Superior temporal gyrus (tissue), 1 donor: ENCODE data around the gene ERFE.
"Not testable (repeated sequence)": the region's sequence is repeated elsewhere in the genome, so short reads cannot be mapped to it uniquely, and the experiment has no call there.

Experiments
- DNase-seq: peaks from one replicate; pipeline ENCODE4 v3.0.0-alpha.2; 2016; ENCODE audit errors: extremely low spot score

The ERFE gene, protein sequence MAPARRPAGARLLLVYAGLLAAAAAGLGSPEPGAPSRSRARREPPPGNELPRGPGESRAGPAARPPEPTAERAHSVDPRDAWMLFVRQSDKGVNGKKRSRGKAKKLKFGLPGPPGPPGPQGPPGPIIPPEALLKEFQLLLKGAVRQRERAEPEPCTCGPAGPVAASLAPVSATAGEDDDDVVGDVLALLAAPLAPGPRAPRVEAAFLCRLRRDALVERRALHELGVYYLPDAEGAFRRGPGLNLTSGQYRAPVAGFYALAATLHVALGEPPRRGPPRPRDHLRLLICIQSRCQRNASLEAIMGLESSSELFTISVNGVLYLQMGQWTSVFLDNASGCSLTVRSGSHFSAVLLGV

GRCh38 chr2:238158509-238159070 lies at the start of gene ERFE:
ERFE (plus strand) TSS chr2:238158970; CDS start chr2:238159008, 38 bp downstream.
- DNase-seq, result no peak

DNA sequence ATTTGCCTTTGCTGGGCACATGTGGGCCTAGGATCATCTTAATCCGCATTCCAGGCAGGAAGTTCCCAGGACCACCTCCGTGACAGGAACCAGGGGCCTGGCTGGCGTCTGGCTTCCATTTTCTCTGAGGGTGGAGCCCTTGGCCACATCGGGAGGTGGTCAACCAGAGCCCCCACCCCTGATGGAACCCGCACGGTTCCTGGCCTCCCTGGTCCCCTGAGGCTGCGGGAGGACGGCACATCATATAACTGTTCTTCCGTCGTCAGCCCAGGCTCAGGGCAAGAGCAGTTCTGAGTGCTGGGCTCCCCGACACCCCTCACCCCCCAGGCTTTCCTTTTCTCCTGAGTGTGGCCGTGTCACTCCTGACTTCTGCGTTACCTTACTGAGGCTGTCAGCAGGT lies 45.2 kb upstream of the ERFE start:
- no peak for DNase-seq

DNA sequence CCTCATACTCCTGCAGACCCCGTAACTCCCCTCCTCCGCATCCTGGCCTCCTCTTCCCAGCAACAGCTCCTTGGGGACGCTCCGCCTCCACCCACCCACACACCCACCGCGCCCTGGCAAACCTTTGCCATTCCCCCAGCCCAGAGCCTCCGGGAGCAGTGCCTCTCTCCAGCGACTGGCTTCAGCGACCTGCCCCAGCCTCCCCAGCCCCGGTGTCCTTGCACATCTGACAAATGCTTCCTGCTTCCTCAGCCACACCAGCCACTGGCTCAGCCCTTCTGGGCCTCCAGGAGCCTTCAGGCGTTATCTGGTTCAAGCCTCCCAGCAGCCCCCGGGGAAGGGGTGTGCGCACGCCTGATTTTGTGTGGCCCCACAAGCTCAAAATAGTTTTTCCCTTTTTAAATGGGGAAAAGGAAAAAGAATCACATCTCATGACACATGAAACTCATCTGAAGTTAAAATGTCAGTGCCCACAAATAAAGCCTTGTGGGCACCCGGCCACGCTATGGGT lies 44.4 kb upstream of the ERFE start:
- no peak for DNase-seq

DNA sequence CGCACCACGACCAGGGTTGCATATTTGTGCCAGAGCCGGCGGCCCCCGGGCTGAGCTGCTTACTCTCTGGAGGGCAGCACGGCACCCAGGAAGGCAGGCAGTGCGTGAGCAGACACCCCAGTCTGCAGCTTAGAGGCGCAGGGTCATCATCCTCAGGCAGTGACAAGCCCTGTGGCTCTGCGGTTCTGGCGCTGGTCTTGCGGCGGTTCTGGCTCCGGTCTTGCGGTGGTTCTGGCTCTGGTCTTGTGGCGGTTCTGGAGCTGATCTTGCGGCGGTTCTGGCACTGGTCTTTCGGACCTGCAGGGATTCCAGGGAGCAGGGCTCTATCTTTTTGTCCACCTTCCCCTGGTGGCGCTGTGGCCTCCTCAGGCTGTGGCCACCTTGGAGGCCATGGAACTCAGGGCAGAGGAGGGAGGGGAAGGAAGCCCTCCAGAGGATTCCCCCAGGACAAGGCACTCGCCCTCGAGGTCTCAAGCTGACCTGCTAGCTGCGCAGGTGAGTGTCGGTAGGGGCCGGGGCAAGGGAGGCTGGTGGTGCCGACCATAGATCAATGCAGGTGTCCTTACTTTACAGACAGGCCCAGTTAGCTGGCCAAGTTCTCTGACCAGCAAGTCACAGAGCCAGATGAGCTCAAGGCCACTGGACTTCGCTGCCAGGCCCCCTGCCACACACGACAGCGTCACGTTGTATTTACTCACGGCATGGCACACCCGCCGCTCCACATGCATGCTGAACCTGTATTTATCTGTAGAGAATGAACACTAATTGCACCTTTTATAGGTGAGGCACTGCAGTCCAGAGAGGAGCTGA lies 43.7 kb upstream of the ERFE start:
- no peak for DNase-seq

GRCh38 chr2:238115709-238116108 lies 43.1 kb upstream of the ERFE start:
- DNase-seq, result not testable (repeated sequence)

DNA sequence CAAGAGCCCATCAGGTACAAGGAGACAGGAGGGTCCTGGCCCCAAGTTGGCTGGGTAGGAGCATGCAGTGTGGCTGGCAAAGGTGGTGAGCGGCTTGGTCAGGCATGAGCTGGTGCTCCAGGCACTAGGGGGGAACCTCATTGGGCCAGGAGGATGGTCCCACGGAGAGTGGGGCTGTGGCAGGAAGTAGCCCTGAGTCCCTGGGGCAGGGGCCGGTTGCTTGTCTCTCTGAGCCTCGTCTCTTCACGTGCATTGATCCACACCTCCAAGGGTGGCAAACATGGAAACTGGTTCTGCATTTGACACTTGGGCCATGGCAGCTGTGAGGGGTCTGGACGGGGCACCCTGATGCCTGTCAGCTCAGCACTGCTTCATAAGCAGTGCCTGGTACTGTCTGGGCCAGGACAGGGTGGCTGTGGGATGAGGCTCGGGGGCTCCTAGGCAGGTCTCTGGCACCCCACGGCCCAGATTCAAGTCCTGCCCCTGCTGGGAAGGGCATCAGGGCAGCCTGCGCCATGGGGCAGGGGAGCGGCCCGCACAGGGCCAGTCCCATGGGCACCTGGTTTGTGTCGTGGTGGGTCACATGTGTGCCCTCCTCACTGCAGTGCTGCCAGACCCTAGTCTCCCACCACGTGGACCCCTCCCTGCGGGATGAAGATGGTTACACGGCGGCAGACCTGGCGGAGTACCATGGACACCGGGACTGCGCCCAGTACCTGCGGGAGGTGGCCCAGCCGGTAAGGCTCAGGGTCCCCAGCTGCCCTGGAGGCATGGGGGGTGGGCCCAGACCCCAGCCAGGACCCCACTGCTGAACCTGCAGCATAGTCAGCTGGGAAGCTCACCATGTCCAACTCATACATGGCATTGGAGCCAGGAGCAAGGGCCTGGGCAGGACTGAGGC lies 42.2 kb upstream of the ERFE start:
- DNase-seq, result no peak

DNA sequence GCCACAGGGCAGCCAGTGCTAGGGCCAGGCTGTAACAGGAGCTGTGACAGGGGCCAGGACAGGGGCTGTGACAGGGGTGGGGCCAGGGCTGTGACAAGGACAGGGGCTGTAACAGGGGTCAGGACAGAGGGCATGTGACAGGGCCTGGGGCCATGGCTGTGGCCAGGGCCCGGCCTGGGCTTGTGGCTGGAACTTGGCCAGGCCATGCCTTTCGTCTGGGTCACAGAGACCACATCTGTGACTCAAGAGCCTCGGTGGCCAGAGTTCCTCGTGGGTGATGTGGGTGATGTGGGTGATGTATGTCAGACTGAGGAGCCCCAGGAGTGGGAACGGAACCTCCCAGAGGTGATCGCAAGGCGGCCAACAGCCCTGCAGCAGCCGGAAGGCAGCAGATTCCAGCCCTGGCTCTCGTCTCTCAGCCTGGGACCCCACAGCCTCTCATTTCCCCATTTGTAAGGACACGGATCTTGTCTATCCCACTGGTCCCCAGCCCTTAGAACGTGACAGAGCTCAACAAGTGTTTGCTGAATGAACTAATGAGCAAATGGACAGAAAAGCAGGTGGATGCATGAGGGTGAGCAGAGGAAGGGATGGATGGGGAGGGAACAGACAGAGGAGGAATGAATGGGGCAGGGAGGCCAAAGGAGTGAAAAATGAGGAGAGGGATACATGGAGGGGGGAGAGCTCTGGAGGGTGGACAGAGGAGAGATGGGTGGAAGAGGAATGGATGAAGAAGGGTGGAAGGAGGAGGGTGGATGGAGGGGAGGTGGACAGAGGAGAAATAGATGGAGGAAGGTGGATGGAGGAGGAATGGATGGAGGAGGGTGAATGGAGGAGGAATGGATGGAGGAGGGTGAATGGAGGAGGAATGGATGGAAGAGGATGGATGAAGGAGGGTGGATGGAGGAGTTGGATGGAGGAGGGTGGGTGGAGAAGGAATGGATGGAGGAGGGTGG lies 41.3 kb upstream of the ERFE start:
- DNase-seq, result no peak

DNA sequence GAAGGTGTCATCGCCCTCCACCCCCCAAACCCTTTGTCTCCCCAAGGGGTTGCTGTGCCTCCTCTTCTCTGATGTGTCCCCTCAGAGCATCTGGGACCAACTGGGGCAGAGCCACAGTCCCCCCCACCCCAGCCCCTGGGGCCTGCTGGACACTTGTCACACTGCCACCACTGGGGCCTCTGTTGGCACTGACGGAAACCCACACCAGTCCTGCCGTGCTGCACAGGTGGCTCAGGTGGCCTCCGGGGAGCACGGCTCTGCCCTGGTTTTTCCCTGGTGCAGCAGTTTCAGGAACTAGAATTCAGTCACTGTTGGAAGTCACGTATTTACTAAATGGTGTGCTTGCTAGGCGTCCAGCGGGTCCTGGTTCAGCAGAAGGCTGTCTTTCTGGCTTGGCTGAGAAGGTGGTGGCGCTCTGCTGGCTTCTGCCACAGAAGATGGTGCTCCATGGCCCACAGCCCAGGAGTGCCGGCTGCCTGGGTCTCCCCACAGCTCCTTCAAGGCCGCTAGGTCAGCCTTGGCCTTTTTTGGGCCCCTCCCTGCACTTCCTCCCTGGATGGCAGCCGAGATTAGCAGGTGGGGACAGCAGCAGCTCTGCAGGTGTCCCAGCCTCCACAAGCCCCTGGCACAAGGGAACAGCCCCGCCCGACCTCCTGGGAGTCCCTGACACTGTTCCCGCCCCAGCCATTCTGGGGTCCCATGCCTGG lies 38.9 kb upstream of the ERFE start:
- DNase-seq, result no peak

DNA sequence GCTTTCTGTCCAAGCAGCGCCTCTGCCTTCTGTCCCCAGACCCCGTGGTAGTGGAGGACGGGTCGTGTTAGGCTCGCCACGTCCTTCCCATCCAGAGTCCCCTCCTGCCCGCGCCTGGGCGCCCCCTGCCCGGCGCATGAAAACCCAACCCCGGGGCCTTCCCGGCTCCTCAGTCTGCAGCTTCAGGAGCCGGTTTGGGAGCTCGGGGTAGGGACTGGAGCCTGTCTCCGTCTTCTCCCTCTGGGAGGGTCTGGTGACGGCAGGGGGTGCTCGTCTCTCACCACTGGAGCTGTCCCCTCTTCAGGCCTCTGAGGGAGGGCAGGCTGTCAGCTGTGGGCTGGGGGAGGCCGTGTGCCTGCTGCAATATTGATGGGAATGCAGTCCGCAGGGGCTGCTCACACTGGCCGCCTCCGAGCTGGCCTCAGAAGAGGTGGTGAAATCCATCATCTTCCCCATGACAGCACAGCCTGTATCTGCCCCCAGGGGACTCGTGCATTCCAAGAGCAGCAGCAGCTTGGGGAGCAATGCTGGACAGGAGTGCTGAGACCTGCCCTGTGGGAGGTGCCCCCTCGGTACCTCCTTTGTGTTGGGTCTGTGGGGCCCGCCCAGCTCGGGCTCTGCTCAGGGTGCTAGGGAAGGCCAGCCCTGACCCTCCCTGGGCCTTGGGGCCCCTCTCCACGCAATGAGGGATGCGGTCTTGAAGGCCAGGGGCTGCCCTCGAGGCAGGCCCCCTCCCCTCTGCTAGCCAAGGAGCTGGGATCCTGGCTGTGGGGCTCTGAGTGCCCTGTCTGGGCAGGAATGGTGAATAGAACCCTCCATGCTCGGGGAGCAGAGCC lies 38.1 kb upstream of the ERFE start:
- DNase-seq, result no peak

DNA sequence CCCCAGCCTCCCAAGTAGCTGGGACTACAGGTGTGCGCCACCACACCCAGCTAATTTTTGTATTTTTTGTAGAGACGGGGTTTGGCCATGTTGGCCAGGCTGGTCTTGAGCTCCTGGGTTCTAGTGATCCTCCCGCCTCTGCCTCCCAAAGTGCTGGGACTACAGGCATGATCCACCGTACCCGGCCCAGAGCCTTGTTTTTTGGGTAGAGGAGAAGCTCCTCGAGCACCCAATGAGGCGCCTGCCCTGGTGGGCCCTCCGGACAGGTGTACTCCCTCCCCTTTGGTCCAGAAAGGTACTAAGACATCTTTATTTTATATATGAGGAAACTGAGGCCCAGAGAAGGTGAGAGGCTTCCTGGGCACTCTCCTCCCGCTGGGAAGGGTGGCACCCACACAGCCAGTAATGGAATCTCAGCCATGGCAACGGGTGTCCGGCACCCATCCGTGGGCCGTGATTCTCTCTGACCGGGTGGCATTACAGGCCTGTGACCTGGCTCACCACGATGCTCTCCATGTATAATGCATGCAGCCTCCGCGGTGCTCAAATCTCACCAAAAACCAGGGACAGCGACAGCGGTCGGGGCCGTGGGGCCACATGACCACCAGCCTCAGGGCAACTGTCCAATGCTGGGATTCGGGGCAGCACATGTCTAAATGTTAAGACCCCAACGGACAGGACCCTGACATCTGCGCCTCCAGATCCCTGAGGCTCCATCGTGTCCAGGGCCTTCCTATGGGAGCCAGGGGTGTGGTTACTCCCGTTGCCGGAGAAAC lies 37.1 kb upstream of the ERFE start:
- DNase-seq, result no peak

- no peak for DNase-seq
Observed at GRCh38 chr2:238122287-238123217, 36.2 kb upstream of the ERFE start.

- no peak for DNase-seq
Observed at GRCh38 chr2:238123218-238123971, 35.4 kb upstream of the ERFE start.

DNA sequence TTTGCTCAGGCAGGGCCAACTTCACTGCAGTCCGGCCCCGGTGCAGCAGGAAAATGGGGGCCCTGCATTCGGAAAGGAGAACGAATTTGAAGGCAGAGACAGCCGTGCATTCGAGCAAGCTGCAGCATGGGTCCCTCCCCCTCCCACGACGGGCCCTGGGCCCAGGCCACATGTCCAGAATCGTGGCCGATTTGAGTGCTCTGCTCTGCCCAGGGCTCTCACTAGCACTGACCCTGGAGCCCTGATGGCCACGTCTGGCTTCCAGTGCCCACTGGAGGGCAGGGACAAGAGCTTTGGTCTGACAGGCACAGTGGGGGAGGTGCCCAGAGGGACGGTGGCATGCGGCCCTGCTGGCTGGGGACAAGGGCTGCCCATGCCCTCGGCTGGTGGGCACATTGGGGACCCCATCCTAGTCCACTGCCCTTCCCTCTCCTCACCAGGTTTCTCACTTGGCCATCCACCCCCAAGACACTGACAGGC lies 34.7 kb upstream of the ERFE start:
- DNase-seq, result no peak

GRCh38 chr2:238124488-238125126 lies 34.2 kb upstream of the ERFE start:
- no peak for DNase-seq

DNA sequence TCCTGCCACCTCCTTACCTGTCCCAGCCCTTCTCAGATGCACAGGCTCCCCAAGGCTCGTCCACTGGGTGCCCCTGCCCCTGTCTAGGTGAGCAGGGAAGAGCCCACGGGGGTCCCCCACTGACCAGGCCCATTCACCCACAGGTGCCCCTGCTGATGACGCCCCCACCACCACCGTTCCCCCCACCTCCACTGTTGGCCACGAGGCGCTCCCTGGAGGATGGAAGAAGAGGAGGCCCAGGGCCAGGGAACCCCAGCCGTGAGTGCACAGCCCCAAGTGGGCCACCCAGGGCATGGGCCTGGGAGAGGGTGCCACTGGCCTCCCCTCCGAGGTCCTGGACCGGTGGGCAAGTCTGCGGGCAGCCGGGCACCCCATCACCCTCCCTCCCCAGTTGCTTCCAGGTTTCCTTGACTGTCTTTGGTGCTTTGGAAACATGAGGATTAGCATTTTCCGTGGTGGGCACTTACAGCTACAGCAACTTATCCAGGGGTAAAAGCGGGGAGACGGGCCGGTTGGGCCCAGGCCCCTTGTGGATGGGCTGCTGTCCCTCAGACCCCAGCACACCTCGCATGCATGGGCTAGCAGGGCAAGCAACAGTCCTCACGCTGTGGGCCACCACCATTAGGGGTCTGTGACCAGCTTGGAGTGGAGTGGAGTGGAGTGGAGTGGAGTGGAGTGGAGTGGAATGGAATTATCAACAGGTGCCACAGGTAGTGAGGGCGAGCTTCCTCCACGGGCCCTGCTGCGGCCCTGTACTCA lies 33.5 kb upstream of the ERFE start:
- no peak for DNase-seq
